ENCODE results near the gene ECEL1.

ECEL1 gene

DNA sequence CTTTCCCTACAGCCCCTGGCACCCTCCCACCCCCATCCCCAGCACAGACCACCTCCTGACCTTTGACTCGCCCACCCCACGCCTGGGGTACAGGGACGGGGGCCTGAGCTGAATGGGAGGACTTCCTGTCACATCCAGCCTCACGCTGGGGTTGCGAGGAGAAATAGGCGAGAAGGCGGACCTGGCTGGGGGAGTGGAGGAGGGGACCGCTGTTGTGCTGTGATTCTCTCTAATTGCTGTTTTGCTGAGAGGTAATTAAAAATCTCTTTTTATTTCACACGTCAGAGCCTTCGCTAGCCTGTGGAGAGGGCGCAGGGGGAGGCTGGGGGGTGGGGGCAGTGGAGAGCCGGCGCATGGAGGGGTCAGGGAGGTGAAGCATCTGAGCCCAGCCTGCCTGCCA lies 9.7 kb upstream of the ECEL1 start:
- DNase-seq (ENCODE audit: low read depth), result no peak

GRCh38 chr2:232496501-232497270 lies 9.1 kb upstream of the ECEL1 start:
- DNase-seq (ENCODE audit: low read depth), result no peak

DNA sequence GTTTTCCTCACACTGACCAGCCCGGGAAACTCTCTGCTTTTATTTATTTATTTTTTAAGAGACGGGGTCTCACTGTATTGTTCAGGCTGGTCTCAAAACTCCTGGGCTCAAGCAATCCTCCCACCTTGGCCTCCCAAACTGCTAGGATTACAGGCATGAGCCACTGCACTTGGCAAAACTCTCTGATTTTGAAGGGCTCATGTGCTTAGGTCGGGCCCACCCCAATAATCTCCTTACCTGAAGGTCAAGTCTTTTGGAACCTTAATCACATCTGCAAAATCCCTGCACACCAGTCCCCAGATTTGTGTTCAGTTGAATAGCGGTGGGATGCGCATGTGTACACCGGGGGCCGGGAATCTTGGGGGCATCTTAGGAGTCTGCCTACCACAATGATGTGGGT lies 7.7 kb upstream of the ECEL1 start:
- no peak for DNase-seq (ENCODE audit: low read depth)

DNA sequence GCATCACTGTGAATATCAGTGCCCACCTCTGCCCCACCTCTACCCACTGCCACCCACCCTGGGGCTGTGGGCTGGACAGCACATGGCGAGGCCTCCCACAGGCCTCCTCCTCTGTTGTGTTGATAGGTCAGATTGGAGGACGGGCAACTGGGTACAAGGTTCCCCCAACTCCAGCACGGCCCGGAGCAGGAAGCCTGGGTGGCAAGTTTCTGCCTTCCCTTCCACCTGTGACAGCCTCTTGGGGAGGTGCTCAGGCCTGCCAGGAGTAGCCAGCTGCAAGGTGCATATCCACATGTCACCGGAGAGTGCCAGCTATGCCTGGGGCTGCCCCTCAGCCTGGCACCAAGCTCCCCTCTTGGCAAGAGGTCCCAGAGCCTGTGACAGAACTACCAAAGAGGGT lies 6.9 kb upstream of the ECEL1 start:
- no peak for DNase-seq (ENCODE audit: low read depth)

- no peak for DNase-seq (ENCODE audit: low read depth)
Observed at GRCh38 chr2:232493701-232494474, 6.3 kb upstream of the ECEL1 start.

GRCh38 chr2:232492963-232493700 lies 5.5 kb upstream of the ECEL1 start:
- no peak for DNase-seq (ENCODE audit: low read depth)

- DNase-seq (ENCODE audit: low read depth), result no peak
Observed at GRCh38 chr2:232492236-232492848, 4.7 kb upstream of the ECEL1 start.

DNA sequence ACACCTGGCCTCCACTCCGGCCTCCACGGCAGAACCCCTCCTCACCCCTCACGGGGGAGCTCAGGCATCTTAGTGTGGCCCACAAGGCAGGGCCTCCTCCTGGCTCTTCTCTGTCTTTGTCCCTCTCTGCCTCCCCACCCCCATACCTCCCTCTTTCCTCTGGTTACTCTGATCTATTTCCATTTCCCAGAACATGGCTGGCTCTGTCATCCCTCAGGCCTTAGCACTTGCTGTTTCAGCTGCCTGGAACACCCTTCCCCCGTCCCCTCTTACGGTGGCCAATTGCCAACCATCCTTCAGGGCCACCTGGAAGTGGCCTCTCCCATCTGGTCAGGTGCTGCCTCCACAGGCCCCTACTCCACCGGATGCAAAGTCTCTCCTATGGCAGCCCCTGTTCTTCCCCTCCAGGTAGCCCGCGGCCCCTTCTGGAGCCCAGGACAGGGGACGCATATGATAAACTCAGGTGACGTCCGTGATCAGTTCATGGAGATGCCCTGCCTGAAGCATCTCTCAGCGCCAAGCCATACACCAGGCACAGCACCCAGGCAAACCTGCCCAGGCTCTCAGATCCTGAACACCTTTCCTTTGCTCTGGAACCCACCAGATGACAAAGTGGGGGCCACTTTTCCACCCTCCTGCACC lies 3.6 kb upstream of the ECEL1 start:
- DNase-seq (ENCODE audit: low read depth), result no peak

- DNase-seq (ENCODE audit: low read depth), result no peak
Observed at GRCh38 chr2:232490221-232491138, 2.8 kb upstream of the ECEL1 start.

DNA sequence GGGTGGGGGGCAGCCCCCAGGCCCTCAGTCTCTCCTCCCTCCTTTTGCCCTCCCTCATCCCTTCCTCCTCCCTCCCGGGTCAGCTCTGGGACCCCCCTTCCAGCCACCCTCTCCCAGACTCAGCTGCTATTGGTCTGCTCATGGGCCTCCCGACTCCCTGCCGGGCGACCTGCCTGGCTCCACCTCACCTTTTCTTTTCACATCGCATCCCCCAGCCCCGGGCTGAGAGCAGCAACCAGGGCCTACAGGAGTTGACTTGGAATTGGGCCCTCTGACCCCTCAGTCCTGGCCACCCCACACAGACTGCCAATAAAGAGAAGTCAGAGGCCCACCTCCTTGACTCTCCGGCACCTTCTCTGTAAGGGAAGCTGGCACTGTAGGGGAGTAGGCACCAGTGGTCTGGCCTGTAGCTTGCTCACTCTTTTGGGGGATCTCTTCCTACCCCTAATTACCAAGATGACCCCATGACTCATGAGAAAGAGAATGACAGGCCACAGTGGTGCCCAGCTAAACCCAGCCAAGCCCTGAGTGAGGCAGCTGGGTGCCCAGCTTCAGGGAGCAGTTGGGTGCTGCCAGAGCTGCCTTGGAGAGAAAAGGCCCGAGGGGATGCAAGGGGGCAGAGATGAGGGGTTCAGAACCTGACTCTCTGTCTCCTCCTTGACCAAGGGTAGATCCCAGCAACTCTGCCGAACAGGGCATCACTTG lies 2.0 kb upstream of the ECEL1 start:
- no peak for DNase-seq (ENCODE audit: low read depth)

- no peak for DNase-seq (ENCODE audit: low read depth)
Observed at GRCh38 chr2:232488721-232489300, 1.2 kb upstream of the ECEL1 start.

GRCh38 chr2:232488097-232488711 lies 570 bp upstream of the ECEL1 start:
- no peak for DNase-seq (ENCODE audit: low read depth)

GRCh38 chr2:232486558-232487384 lies 863 bp downstream of the ECEL1 start:
- DNase-seq (ENCODE audit: low read depth), result no peak

DNA sequence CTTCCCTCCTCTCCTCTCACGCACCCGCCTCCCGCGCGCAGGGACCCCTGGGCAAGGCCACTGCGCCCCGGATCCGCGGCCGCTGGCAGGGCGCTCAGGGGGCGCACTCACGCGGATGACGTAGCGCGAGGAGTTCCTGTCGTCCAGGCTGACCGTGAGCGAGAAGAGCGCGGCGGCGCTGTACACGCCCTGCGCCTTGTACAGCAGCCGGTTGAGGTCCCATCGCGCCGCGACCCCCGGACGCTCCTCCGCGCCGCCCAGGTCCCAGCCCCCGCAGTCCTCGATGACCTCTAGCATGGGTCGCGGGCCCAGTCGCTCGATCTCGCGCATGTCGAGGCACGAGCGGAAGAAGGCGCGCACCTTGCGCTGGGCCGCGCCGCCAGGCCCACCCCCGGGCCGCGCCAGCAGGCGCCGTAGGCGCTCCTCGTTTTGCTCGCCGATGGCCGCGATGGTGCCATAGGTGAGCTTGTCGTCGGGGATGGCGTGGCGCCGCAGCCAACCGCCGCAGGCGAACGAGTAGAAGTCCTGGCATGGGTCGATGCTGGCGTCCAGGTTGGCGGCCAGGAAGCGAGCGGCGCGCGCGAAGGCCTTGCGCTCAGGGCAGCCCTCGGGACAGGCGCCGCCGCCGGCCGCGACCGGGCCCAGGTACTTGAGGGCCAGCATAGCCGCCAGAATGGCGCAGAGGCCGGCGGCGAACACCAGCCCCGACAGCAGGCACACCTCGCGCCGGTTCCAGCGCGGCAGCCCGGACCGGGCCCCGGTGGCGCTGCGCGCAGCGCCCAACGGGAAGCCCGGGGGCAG lies 1.7 kb downstream of the ECEL1 start:
- DNase-seq (ENCODE audit: low read depth), result no peak

DNA sequence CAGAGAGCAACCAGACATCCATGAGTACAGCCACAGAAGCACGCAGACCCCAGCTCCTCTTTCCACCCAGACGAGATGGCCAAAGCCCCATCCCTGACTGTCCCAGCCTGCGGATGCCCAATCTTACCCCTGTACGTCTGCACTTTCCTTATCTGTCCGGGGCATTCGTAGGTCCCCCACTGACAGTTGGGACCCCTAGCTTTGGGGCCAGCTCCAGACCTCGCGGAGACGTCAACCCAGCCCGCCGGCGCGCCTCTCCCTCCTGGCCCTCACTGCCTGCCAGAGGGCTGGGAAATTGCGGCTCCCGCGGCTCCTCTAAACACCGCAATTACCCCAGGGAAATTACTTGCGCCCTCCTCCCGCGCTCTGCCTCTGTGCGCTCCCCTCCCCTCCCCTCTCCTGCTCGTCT lies 2.3 kb downstream of the ECEL1 start:
- DNase-seq (ENCODE audit: low read depth), result no peak

GRCh38 chr2:232484628-232485347 lies 2.8 kb downstream of the ECEL1 start:
- DNase-seq (ENCODE audit: low read depth), result no peak

All from activated T-helper 9 cell treated with anti-CD3 and anti-CD28 coated beads, Interleukin-2, amount 50 U/mL, for 16 hours (primary cell).